Measurements from ENCODE around the gene PKDREJ. TPM values are rescaled to one million over a fixed set of nuclear protein-coding genes. Genes with fewer than 3 reads are reported as not detected.
"Not testable (repeated sequence)": the region's sequence is repeated elsewhere in the genome, so short reads cannot be mapped to it uniquely, and the experiment has no call there.

The PKDREJ gene
- total RNA-seq, 1 donor from 2014 or later: not detected

GRCh38 chr22:46267431-46268279 lies 4.5 kb upstream of the PKDREJ start, which contains the start of gene TTC38:
TSS of gene TTC38 (plus strand) at chr22:46268008. CDS start at chr22:46268040, 32 bp downstream.
- H3K9me3 ChIP-seq (ENCODE audit: control insufficient read depth in 3 of 3, low read length in 3 of 3): no peaks in the 10 kb centered on the region
- H3K9ac ChIP-seq (ENCODE audit: low read depth in 1 of 3, low read length in 3 of 3): peak within 1 kb of the TSS; percentile 79 to 93 (median 88)
- H3K36me3 ChIP-seq (ENCODE audit: control insufficient read depth in 3 of 3, insufficient read depth in 3 of 3, low read length in 3 of 3): peaks cover 7 to 9% (median 9%) of the 10 kb centered on the region in 3 donors
- H3K4me3 ChIP-seq (ENCODE audit: low read length in 3 of 3): peak within 1 kb of the TSS; percentile 77 to 89 (median 87)
- H3K27ac ChIP-seq (ENCODE audit: low read depth, low read length): peak within 1 kb of the TSS; percentile 90
- H3K27me3 ChIP-seq (ENCODE audit: control insufficient read depth in 3 of 3, insufficient read depth in 3 of 3, low read length in 3 of 3): no peaks in the 10 kb centered on the region
- peaks cover 18 to 25% (median 20%) of the 10 kb centered on the region in 3 donors for H3K4me1 ChIP-seq (ENCODE audit: control insufficient read depth in 3 of 3, insufficient read depth in 3 of 3, low read length in 3 of 3)

GRCh38 chr22:46265627-46266026 lies 2.5 kb upstream of the PKDREJ start:
- not testable (repeated sequence) for H3K4me3 ChIP-seq (ENCODE audit: low read length in 3 of 3); H3K27me3 ChIP-seq (ENCODE audit: control insufficient read depth in 3 of 3, insufficient read depth in 3 of 3, low read length in 3 of 3); H3K36me3 ChIP-seq (ENCODE audit: control insufficient read depth in 3 of 3, insufficient read depth in 3 of 3, low read length in 3 of 3); H3K27ac ChIP-seq (ENCODE audit: low read depth, low read length); H3K9ac ChIP-seq (ENCODE audit: low read depth in 1 of 3, low read length in 3 of 3); H3K9me3 ChIP-seq (ENCODE audit: control insufficient read depth in 3 of 3, low read length in 3 of 3)
- H3K4me1 ChIP-seq (ENCODE audit: control insufficient read depth in 3 of 3, insufficient read depth in 3 of 3, low read length in 3 of 3): peaks cover 18 to 25% (median 20%) of the 10 kb centered on the region in 3 donors

- H3K9ac ChIP-seq (ENCODE audit: low read depth in 1 of 3, low read length in 3 of 3); H3K27ac ChIP-seq (ENCODE audit: low read depth, low read length); H3K36me3 ChIP-seq (ENCODE audit: control insufficient read depth in 3 of 3, insufficient read depth in 3 of 3, low read length in 3 of 3); H3K9me3 ChIP-seq (ENCODE audit: control insufficient read depth in 3 of 3, low read length in 3 of 3); H3K4me3 ChIP-seq (ENCODE audit: low read length in 3 of 3); H3K27me3 ChIP-seq (ENCODE audit: control insufficient read depth in 3 of 3, insufficient read depth in 3 of 3, low read length in 3 of 3): not testable (repeated sequence)
- peaks cover 17 to 23% (median 17%) of the 10 kb centered on the region in 3 donors for H3K4me1 ChIP-seq (ENCODE audit: control insufficient read depth in 3 of 3, insufficient read depth in 3 of 3, low read length in 3 of 3)
Observed at GRCh38 chr22:46264520-46264919, 1.4 kb upstream of the PKDREJ start.

GRCh38 chr22:46262449-46263215 lies 511 bp downstream of the PKDREJ start:
- no peaks in the 10 kb centered on the region for H3K9me3 ChIP-seq (ENCODE audit: control insufficient read depth in 3 of 3, low read length in 3 of 3)

GRCh38 chr22:46260038-46260437 lies 3.1 kb downstream of the PKDREJ start:
- Histone ChIP-seq H3K4me3 (ENCODE audit: low read length in 3 of 3) (no peak overlapping the region), H3K9me3 (ENCODE audit: control insufficient read depth in 3 of 3, low read length in 3 of 3) (no peaks in the 10 kb centered on the region), H3K27ac (ENCODE audit: low read depth, low read length) (no peak overlapping the region), H3K9ac (ENCODE audit: low read depth in 1 of 3, low read length in 3 of 3) (no peak overlapping the region), H3K36me3 (ENCODE audit: control insufficient read depth in 3 of 3, insufficient read depth in 3 of 3, low read length in 3 of 3) (no peaks in the 10 kb centered on the region), H3K4me1 (ENCODE audit: control insufficient read depth in 3 of 3, insufficient read depth in 3 of 3, low read length in 3 of 3) (peaks cover 0 to 12% (median 12%) of the 10 kb centered on the region in 3 donors), H3K27me3 (ENCODE audit: control insufficient read depth in 3 of 3, insufficient read depth in 3 of 3, low read length in 3 of 3) (peaks cover 4 to 7% (median 7%) of the 10 kb centered on the region in 3 donors)

More at GRCh38 chr22:46262449-46263215, 511 bp downstream of the PKDREJ start:
- no peak overlapping the region for H3K27ac ChIP-seq (ENCODE audit: low read depth, low read length)
- peak overlapping the region in 1 of 3 donors; percentile 30 for H3K4me3 ChIP-seq (ENCODE audit: low read length in 3 of 3)
- H3K27me3 ChIP-seq (ENCODE audit: control insufficient read depth in 3 of 3, insufficient read depth in 3 of 3, low read length in 3 of 3): peaks cover 4 to 7% (median 7%) of the 10 kb centered on the region in 3 donors
- H3K4me1 ChIP-seq (ENCODE audit: control insufficient read depth in 3 of 3, insufficient read depth in 3 of 3, low read length in 3 of 3): peaks cover 5 to 10% (median 9%) of the 10 kb centered on the region in 3 donors
- peak overlapping the region in 1 of 3 donors; percentile 50 for H3K9ac ChIP-seq (ENCODE audit: low read depth in 1 of 3, low read length in 3 of 3)
- H3K36me3 ChIP-seq (ENCODE audit: control insufficient read depth in 3 of 3, insufficient read depth in 3 of 3, low read length in 3 of 3): no peaks in the 10 kb centered on the region

- Histone ChIP-seq H3K27ac (ENCODE audit: low read depth, low read length) (no peak overlapping the region), H3K9ac (ENCODE audit: low read depth in 1 of 3, low read length in 3 of 3) (no peak overlapping the region), H3K4me1 (ENCODE audit: control insufficient read depth in 3 of 3, insufficient read depth in 3 of 3, low read length in 3 of 3) (peaks cover 0 to 12% (median 12%) of the 10 kb centered on the region in 3 donors), H3K36me3 (ENCODE audit: control insufficient read depth in 3 of 3, insufficient read depth in 3 of 3, low read length in 3 of 3) (no peaks in the 10 kb centered on the region), H3K9me3 (ENCODE audit: control insufficient read depth in 3 of 3, low read length in 3 of 3) (no peaks in the 10 kb centered on the region), H3K4me3 (ENCODE audit: low read length in 3 of 3) (no peak overlapping the region), H3K27me3 (ENCODE audit: control insufficient read depth in 3 of 3, insufficient read depth in 3 of 3, low read length in 3 of 3) (peaks cover 4 to 7% (median 7%) of the 10 kb centered on the region in 3 donors)
Observed at GRCh38 chr22:46259374-46259773, 3.8 kb downstream of the PKDREJ start.

GRCh38 chr22:46256358-46256958 lies 6.7 kb downstream of the PKDREJ start:
- H3K9me3 ChIP-seq (ENCODE audit: control insufficient read depth in 3 of 3, low read length in 3 of 3): no peaks in the 10 kb centered on the region
- H3K9ac ChIP-seq (ENCODE audit: low read depth in 1 of 3, low read length in 3 of 3): no peak overlapping the region
- no peaks in the 10 kb centered on the region for H3K27me3 ChIP-seq (ENCODE audit: control insufficient read depth in 3 of 3, insufficient read depth in 3 of 3, low read length in 3 of 3)
- no peak overlapping the region for H3K4me3 ChIP-seq (ENCODE audit: low read length in 3 of 3)
- peaks cover 2 to 12% (median 12%) of the 10 kb centered on the region in 3 donors for H3K4me1 ChIP-seq (ENCODE audit: control insufficient read depth in 3 of 3, insufficient read depth in 3 of 3, low read length in 3 of 3)
- H3K36me3 ChIP-seq (ENCODE audit: control insufficient read depth in 3 of 3, insufficient read depth in 3 of 3, low read length in 3 of 3): no peaks in the 10 kb centered on the region
- no peak overlapping the region for H3K27ac ChIP-seq (ENCODE audit: low read depth, low read length)

GRCh38 chr22:46251816-46252380 lies 11.2 kb downstream of the PKDREJ start:
- H3K4me1 ChIP-seq (ENCODE audit: control insufficient read depth in 3 of 3, insufficient read depth in 3 of 3, low read length in 3 of 3): peaks cover 10 to 36% (median 28%) of the 10 kb centered on the region in 3 donors
- H3K9me3 ChIP-seq (ENCODE audit: control insufficient read depth in 3 of 3, low read length in 3 of 3): no peaks in the 10 kb centered on the region
- peaks cover 0 to 6% (median 3%) of the 10 kb centered on the region in 3 donors for H3K36me3 ChIP-seq (ENCODE audit: control insufficient read depth in 3 of 3, insufficient read depth in 3 of 3, low read length in 3 of 3)
- no peaks in the 10 kb centered on the region for H3K27me3 ChIP-seq (ENCODE audit: control insufficient read depth in 3 of 3, insufficient read depth in 3 of 3, low read length in 3 of 3)
- no peak overlapping the region for H3K4me3 ChIP-seq (ENCODE audit: low read length in 3 of 3)
- H3K27ac ChIP-seq (ENCODE audit: low read depth, low read length): no peak overlapping the region
- H3K9ac ChIP-seq (ENCODE audit: low read depth in 1 of 3, low read length in 3 of 3): no peak overlapping the region

GRCh38 chr22:46251266-46251665 lies 11.9 kb downstream of the PKDREJ start:
- H3K4me1 ChIP-seq (ENCODE audit: control insufficient read depth in 3 of 3, insufficient read depth in 3 of 3, low read length in 3 of 3): peaks cover 10 to 30% (median 23%) of the 10 kb centered on the region in 3 donors
- H3K27me3 ChIP-seq (ENCODE audit: control insufficient read depth in 3 of 3, insufficient read depth in 3 of 3, low read length in 3 of 3): no peaks in the 10 kb centered on the region
- H3K36me3 ChIP-seq (ENCODE audit: control insufficient read depth in 3 of 3, insufficient read depth in 3 of 3, low read length in 3 of 3): peaks cover 0 to 7% (median 6%) of the 10 kb centered on the region in 3 donors
- peak overlapping the region; percentile 75 to 92 (median 88) for H3K4me3 ChIP-seq (ENCODE audit: low read length in 3 of 3)
- H3K27ac ChIP-seq (ENCODE audit: low read depth, low read length): no peak overlapping the region
- H3K9ac ChIP-seq (ENCODE audit: low read depth in 1 of 3, low read length in 3 of 3): peak overlapping the region; percentile 88 to 98 (median 90)
- H3K9me3 ChIP-seq (ENCODE audit: control insufficient read depth in 3 of 3, low read length in 3 of 3): no peaks in the 10 kb centered on the region

All from skeletal muscle tissue (tissue), 4 donors.